NCI-H748 treated with DMSO at 0.1 percent for 48 hours (cell line): ENCODE results near the gene HIRA.
A peak's percentile ranks its signal among the peaks of the same experiment; 100 is the strongest.

Experiments
- DNase-seq: peaks from one replicate; lab custom pipeline; 2025; lab: John Stamatoyannopoulos, UW

The HIRA gene

GRCh38 chr22:19431649-19432132, at the start of gene HIRA:
HIRA (minus strand) TSS chr22:19431733; CDS start chr22:19431476, 257 bp downstream.
- DNase-seq = peak; percentile 71

- no peak for DNase-seq
Observed at GRCh38 chr22:19480789-19481188, 49.3 kb upstream of the HIRA start.

- DNase-seq = no peak
Observed at GRCh38 chr22:19480173-19480568, 48.6 kb upstream of the HIRA start.

- DNase-seq = peak; percentile 98
Observed at GRCh38 chr22:19479355-19480172, 48.0 kb upstream of the HIRA start, which contains the start of gene CDC45. CDC45 (plus strand) TSS chr22:19479920; CDS start chr22:19479969, 49 bp downstream.

GRCh38 chr22:19478901-19479354, 47.4 kb upstream of the HIRA start, which contains the start of gene UFD1:
UFD1 (minus strand) TSS chr22:19479193; CDS start chr22:19479085, 108 bp downstream.
- peak; percentile 81 for DNase-seq

GRCh38 chr22:19478045-19478900, 46.7 kb upstream of the HIRA start:
- DNase-seq = no peak

- DNase-seq = no peak
Observed at GRCh38 chr22:19477321-19478044, 46.0 kb upstream of the HIRA start.

- DNase-seq = no peak
Observed at GRCh38 chr22:19476023-19476422, 44.5 kb upstream of the HIRA start.

GRCh38 chr22:19473578-19473977, 42.0 kb upstream of the HIRA start:
- DNase-seq = no peak

- no peak for DNase-seq
Observed at GRCh38 chr22:19472233-19472632, 40.7 kb upstream of the HIRA start.

GRCh38 chr22:19471572-19471971, 40.0 kb upstream of the HIRA start:
- no peak for DNase-seq

GRCh38 chr22:19470010-19470409, 38.5 kb upstream of the HIRA start:
- no peak for DNase-seq

- DNase-seq = no peak
Observed at GRCh38 chr22:19469421-19469820, 37.9 kb upstream of the HIRA start.

- DNase-seq = no peak
Observed at GRCh38 chr22:19467912-19468311, 36.4 kb upstream of the HIRA start.

- no peak for DNase-seq
Observed at GRCh38 chr22:19466848-19467752, 35.6 kb upstream of the HIRA start.

GRCh38 chr22:19466126-19466716, 34.7 kb upstream of the HIRA start:
- DNase-seq = no peak

- no peak for DNase-seq
Observed at GRCh38 chr22:19464975-19465374, 33.4 kb upstream of the HIRA start.

GRCh38 chr22:19464546-19464945, 33.0 kb upstream of the HIRA start:
- DNase-seq = no peak

- DNase-seq = no peak
Observed at GRCh38 chr22:19463491-19464469, 32.2 kb upstream of the HIRA start.
